HFF-Myc (cell line): ENCODE results near the gene SUCNR1.
"Not testable (repeated sequence)": the region's sequence is repeated elsewhere in the genome, so short reads cannot be mapped to it uniquely, and the experiment has no call there.

Experiments used
- DNase-seq: peaks from one replicate; pipeline ENCODE4 v3.0.0-alpha.2; 2011; ENCODE audit warnings: low read depth; ENCODE audit errors: extremely low read depth
- H3K4me3 ChIP-seq: replicated peaks from 2 replicates; pipeline ENCODE4 v1.5.1; 2011; ENCODE audit warnings: low read depth, mild to moderate bottlenecking, control low read depth, low read length
- TF ChIP-seq, protein P1 (sequence below): IDR thresholded peaks from 2 replicates; pipeline ENCODE4 v1.5.1; 2012; ENCODE audit warnings: mild to moderate bottlenecking, low read depth, low read length, control low read depth; ENCODE audit errors: missing control alignments

SUCNR1 gene

DNA sequence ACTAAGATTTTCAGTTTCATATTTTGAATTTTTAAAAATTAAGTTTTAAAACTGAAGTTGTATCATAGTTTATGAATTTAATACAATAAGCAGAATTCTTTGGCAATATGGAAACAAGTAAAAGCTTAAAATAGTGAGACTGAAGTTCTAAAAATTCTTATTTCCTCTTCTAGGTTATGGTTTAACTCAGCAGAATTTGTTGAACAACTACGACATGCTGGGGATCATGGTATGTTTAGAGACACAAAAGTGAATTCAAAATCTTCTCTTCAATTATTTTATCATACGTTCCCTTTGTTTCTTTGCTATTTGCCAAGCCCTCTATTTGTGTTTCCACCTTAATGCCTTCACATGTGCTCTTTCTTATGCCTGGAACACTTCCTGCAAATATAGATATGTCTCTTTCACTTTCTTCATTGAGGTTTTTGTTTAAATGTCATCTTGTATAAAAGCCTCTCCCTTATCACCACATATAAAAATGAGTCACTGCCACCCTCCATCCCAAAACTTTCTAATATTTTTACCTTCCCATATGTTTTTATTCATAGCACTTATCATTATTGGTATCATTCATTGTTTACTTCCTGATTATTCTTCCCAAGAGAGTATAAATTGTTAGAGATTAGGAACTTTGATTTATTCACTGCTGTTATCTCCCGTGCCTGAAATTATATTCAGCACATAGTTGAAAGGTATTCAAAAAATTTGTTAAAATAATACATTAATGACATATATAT, 6.4 kb downstream of the SUCNR1 start:
- TF ChIP-seq, protein P1, sequence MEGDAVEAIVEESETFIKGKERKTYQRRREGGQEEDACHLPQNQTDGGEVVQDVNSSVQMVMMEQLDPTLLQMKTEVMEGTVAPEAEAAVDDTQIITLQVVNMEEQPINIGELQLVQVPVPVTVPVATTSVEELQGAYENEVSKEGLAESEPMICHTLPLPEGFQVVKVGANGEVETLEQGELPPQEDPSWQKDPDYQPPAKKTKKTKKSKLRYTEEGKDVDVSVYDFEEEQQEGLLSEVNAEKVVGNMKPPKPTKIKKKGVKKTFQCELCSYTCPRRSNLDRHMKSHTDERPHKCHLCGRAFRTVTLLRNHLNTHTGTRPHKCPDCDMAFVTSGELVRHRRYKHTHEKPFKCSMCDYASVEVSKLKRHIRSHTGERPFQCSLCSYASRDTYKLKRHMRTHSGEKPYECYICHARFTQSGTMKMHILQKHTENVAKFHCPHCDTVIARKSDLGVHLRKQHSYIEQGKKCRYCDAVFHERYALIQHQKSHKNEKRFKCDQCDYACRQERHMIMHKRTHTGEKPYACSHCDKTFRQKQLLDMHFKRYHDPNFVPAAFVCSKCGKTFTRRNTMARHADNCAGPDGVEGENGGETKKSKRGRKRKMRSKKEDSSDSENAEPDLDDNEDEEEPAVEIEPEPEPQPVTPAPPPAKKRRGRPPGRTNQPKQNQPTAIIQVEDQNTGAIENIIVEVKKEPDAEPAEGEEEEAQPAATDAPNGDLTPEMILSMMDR: no peak
- DNase-seq: no peak
- no peak overlapping the region for H3K4me3 ChIP-seq

GRCh38 chr3:151880416-151880690, 6.9 kb downstream of the SUCNR1 start:
- TF ChIP-seq, protein P1: no peak
- DNase-seq: no peak
- H3K4me3 ChIP-seq: no peak overlapping the region

- H3K4me3 ChIP-seq: no peak overlapping the region
- DNase-seq: no peak
- TF ChIP-seq, protein P1: no peak
Measured at GRCh38 chr3:151881137-151881536, 7.7 kb downstream of the SUCNR1 start.

GRCh38 chr3:151885397-151885796, 12.0 kb downstream of the SUCNR1 start:
- DNase-seq, H3K4me3 ChIP-seq: not testable (repeated sequence)

DNA sequence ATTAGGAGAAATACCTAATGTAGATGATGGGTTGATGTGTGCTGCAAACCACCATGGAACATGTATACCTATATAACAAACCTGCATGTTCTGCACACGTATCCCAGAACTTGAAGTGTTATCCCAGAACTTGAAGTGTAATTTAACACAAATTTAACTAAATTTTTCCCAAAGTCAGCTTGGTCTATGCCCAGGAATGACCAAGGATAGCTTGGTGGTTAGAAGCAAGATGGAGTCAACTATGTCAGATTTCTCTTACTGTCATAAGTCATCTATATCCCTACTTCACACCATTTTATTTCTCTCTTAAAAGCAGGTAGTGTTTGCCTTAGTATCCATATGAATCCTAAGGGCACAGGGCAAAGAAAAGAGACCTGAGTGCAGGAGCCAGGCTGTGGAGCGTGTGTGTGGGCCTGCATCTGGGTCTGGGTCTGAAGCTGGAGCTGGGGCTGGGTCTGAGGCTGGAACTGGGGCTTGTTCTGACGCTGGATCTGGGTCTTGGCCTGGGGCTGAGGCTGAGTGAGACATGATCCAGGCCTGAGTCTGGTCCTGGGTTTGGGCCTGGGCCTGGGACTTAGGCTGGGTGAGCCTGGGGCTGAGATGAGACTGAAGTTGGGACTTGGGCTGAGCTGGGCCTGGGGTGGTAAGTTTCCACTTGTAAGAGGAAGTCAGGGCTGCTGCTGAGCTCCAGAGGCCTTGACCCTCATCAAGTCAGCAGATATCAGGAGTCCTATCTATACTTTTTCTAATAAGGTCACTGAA, 14.2 kb downstream of the SUCNR1 start:
- H3K4me3 ChIP-seq, DNase-seq: not testable (repeated sequence)

DNA sequence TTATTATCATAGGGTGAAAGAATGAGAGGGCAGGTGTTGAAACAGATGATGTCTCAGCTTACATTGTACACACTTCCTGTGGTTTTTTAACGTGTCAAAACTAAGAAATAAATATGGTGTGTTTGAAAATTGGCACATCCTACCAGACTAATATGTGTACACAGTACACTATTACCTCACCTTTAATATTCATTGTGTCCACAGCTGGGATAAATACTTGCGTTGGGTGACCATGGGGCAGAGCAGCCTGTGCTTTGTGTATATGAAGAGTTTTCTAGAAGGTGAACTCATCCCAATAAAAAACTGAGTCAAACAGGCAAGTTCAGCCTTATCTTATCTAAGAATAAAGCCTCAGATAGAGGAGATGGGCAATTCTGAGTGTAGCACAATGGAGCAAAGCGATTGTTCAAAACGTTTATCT, 17.3 kb downstream of the SUCNR1 start:
- TF ChIP-seq, protein P1: no peak
- DNase-seq: no peak
- H3K4me3 ChIP-seq: no peak overlapping the region

DNA sequence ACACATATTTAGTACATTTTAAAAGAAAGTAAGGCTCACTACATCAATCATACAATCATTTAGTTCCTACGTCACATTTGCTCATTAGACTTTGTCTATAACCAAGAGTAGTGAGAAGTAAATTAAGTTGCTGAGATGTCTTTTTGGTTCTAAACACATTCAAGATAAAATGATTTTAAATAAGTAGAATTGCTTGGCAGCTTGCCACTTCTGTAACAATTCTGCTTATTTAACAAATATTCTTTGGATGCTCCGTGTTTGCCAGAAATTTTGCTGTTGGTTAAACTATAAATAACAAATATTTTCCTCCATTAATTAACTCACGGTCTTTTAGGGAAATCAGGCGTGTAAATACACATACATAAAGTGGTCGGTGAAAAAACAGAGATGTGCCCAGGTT, 18.3 kb downstream of the SUCNR1 start:
- DNase-seq: no peak
- TF ChIP-seq, protein P1: no peak
- no peak overlapping the region for H3K4me3 ChIP-seq

DNA sequence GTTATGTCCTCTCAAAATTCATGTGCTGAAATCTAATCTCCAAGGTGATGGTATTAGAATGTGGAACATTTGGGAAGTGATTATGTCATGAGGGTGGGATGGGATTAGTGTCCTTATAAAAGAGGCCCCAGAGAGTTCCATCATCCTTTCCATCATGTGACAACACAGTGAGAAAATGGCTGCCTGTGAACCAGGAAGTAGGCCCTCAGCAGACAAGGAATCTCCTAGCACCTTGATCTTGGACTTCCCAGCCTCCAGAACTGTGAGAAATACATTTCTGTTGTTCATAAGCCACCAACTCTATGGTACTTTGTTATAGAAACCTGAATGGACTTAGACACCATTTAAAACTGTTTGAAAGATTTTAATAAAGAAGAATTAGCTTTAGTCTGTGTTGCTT, 20.8 kb downstream of the SUCNR1 start:
- H3K4me3 ChIP-seq: no peak overlapping the region
- TF ChIP-seq, protein P1: no peak
- no peak for DNase-seq
